DMS79 (cell line): ENCODE measurements around the gene UMPS.
A peak's percentile ranks its signal among the peaks of the same experiment; 100 is the strongest.

ENCODE experiments used
- DNase-seq: peaks from one replicate; lab custom pipeline; 2025; lab: John Stamatoyannopoulos, UW

UMPS gene

GRCh38 chr3:124730129-124730940 lies at the start of gene UMPS:
Gene UMPS (plus strand): TSS chr3:124730452. CDS start chr3:124730472, 20 bp downstream.
- DNase-seq, result peak; percentile 85

- DNase-seq, result no peak
Measured at GRCh38 chr3:124680521-124680920, 49.7 kb upstream of the UMPS start.

- DNase-seq, result no peak
Measured at GRCh38 chr3:124682263-124682662, 48.0 kb upstream of the UMPS start.

- DNase-seq, result no peak
Measured at GRCh38 chr3:124684459-124684858, 45.8 kb upstream of the UMPS start.

DNA sequence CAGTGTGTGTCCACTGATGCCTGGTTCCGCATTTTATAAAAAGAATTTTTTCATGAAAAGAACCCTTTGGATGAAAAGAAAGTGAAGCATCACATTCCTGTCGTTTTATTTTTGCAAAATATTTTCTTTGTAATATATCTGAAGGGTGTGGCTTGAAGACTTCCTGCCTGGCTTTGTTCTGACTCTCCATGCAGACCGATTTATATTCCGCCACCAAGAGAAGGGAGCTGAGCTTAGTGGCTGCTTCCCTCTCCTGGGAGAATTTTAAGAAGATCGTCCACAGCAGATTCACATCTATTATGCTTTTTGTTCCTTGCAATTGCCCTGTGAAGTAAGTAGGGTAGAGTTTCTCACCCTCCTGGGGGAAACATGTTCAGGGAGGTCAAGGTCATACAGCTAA lies 45.2 kb upstream of the UMPS start:
- no peak for DNase-seq

GRCh38 chr3:124685481-124685880 lies 44.8 kb upstream of the UMPS start:
- DNase-seq, result no peak

DNA sequence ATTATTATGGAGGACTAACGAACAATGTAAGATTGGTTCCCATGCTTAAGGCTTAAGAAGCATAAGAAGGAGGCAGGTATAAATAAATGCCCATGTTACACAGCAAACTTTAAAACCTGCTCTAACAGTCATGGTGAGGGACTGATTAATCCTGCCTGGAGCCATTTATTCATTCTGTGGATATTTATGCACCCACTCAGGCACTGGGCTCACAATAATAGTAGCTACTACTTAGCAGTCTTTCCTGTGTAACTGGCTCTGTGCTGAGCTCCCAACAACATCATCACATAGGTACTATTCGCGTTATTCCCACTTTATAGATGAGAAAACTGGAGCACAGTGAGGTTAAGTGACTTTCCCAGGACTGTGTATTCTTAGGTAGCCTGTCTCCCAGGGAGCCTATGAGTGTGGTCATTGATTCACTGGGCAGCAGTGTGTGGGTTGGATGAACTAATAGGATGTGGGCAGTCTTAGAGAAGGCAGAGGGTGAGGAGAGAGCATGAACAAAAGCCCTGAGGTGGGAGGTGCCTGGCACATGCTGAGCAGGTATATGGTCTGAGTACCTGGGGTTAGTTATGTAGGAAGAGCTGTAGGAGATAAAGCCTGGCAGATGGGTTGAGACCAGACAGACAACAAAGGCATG lies 44.1 kb upstream of the UMPS start:
- DNase-seq, result no peak

DNA sequence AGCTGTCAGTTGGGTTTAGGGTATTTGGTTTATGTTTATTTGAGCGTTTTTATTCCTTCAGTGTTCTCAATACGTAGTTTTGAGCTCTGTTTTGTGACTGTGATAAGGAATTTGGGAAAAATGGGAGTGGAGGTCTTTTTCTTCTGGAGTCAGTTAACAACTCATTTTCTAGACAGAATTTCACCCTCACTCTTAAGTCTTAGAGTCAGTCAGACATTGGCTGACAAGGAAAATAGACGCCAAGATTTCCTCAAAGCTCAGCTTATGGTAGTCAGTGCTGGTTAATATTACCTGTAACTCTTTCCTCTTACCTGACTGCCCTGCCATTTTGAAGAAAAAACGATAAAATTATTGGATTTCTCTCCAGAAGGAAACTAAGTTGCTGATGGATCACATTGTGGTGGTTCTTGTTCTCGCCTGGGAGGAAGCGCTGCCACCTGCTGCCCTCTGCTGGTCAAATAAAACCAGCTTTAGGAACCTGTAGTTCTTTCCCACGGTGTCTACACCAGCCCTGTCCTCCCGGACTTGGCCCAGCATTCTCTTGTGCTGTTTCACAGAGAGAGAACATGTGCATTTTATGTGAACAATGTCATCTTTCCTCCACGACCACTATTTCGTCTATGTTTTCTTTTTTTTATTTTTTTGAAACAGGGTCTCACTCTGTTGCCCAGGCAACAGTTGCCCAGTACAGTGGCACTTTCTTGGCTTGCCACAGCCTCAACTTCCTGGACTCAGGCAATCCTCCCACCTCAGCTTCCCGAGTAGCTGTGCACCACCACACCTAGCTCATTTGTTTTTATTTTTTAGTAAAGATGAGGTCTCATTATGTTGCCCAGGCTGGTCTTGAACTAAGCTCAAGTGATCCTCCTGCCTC lies 41.4 kb upstream of the UMPS start:
- peak; percentile 19 for DNase-seq

DNA sequence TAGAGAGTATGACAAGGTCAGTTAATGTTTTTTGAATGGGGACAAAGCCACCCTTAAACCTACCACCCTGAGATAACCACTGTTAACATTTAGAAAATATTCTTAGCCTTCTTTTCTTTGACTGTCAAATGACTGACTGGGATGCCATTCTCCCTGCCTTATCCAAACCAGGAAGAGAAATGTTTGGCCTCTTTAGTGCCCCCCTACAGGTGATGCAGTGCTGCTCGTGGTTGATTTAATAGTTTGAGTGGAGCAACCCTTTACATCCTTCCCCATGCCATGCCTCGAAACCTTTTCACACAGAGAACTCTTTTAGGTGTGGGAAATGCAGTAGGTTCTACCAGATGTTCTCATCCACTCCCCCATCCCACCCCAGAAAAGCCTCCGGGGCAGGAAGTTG lies 38.7 kb upstream of the UMPS start:
- DNase-seq, result no peak

GRCh38 chr3:124694486-124694885 lies 35.8 kb upstream of the UMPS start:
- DNase-seq, result no peak

DNA sequence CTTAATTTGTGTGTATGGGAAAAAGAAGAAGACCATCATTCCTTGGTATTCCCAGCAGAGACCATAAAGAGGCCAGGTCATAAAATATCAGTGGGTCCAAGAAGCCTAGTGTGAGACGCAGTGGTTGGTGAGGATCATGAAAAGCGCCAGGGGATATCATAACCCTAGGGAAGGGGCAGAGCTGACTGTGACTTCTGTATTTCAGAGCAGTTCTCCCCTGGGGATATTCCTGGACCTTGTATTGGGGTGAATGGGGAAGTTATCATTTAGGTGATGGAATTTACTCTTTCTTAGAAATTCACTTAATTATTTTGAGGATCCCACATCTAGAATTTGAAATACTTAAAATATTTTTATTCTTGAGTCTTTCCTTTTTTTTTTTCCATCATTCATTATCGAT lies 34.9 kb upstream of the UMPS start:
- no peak for DNase-seq

GRCh38 chr3:124696006-124696405 lies 34.2 kb upstream of the UMPS start:
- DNase-seq, result no peak

- DNase-seq, result no peak
Measured at GRCh38 chr3:124697302-124697701, 33.0 kb upstream of the UMPS start.

- DNase-seq, result no peak
Measured at GRCh38 chr3:124698030-124698770, 32.1 kb upstream of the UMPS start.

GRCh38 chr3:124699051-124699450 lies 31.2 kb upstream of the UMPS start:
- no peak for DNase-seq

- no peak for DNase-seq
Measured at GRCh38 chr3:124699686-124700396, 30.4 kb upstream of the UMPS start.

- DNase-seq, result no peak
Measured at GRCh38 chr3:124700880-124701684, 29.2 kb upstream of the UMPS start.

GRCh38 chr3:124701687-124702086 lies 28.6 kb upstream of the UMPS start:
- DNase-seq, result no peak

- no peak for DNase-seq
Measured at GRCh38 chr3:124702950-124703349, 27.3 kb upstream of the UMPS start.

- no peak for DNase-seq
Measured at GRCh38 chr3:124705552-124705951, 24.7 kb upstream of the UMPS start.
